GM23248 (cell line): Measurements from ENCODE around the gene AMFR. TPM values are rescaled to one million over a fixed set of nuclear protein-coding genes. Genes with fewer than 3 reads are reported as not detected.

Source experiments
- DNase-seq: peaks from one replicate; pipeline ENCODE4 v3.0.0-alpha.2; 2015
- H2AFZ ChIP-seq: fragments of 200-600 bp; sonication (generic); 2 replicates; pipeline ENCODE4 v1.6.1; 2016; ENCODE audit warnings: antibody characterized with exemption
- H3F3A ChIP-seq: fragments of 200-600 bp; sonication (generic); 2 replicates; pipeline ENCODE4 v1.6.1; 2016; ENCODE audit warnings: mild to moderate bottlenecking, antibody characterized with exemption, mixed run types; ENCODE audit not compliant: insufficient read depth
- H3K27ac ChIP-seq: fragments of 200-600 bp; sonication (generic); 2 replicates; pipeline ENCODE4 v1.5.1; 2016; ENCODE audit warnings: mild to moderate bottlenecking
- H3K27me3 ChIP-seq: fragments of 200-600 bp; sonication (generic); replicated peaks from 2 replicates; pipeline ENCODE4 v1.6.1; 2016; ENCODE audit warnings: mild to moderate bottlenecking; ENCODE audit not compliant: insufficient read depth
- H3K36me3 ChIP-seq: fragments of 200-600 bp; sonication (generic); 2 replicates; pipeline ENCODE4 v1.6.1; 2016; ENCODE audit warnings: low read depth, mild to moderate bottlenecking
- H3K4me1 ChIP-seq: fragments of 200-600 bp; sonication (generic); 2 replicates; pipeline ENCODE4 v1.6.1; 2016; ENCODE audit warnings: mild to moderate bottlenecking; ENCODE audit not compliant: insufficient read depth
- H3K4me2 ChIP-seq: fragments of 200-600 bp; sonication (generic); one replicate; pipeline ENCODE4 v1.6.1; 2016; ENCODE audit warnings: mild to moderate bottlenecking; ENCODE audit not compliant: unreplicated experiment
- H3K4me3 ChIP-seq: fragments of 200-600 bp; sonication (generic); 2 replicates; pipeline ENCODE4 v1.5.1; 2016; ENCODE audit warnings: mild to moderate bottlenecking
- H3K79me2 ChIP-seq: fragments of 200-600 bp; sonication (generic); 2 replicates; pipeline ENCODE4 v1.6.1; 2016; ENCODE audit warnings: mild to moderate bottlenecking; ENCODE audit not compliant: insufficient read depth
- H3K9ac ChIP-seq: fragments of 200-600 bp; sonication (generic); 2 replicates; pipeline ENCODE4 v1.6.1; 2016; ENCODE audit warnings: mild to moderate bottlenecking
- H3K9me2 ChIP-seq: fragments of 200-600 bp; sonication (generic); 2 replicates; pipeline ENCODE4 v1.6.1; 2016; ENCODE audit warnings: mixed run types, mild to moderate bottlenecking, moderate library complexity; ENCODE audit not compliant: insufficient read depth
- H3K9me3 ChIP-seq: fragments of 200-600 bp; sonication (generic); one replicate; pipeline ENCODE4 v1.6.1; 2017; ENCODE audit warnings: low read depth
- H4K20me1 ChIP-seq: fragments of 200-600 bp; sonication (generic); 2 replicates; pipeline ENCODE4 v1.6.0; 2016; ENCODE audit not compliant: insufficient read depth
- EZH2 ChIP-seq: fragments of 200-600 bp; sonication (generic); IDR thresholded peaks from 2 replicates; pipeline ENCODE4 v1.6.1; 2018; ENCODE audit warnings: antibody characterized with exemption, mild to moderate bottlenecking; ENCODE audit not compliant: insufficient read depth, poor library complexity, severe bottlenecking
- EZH2phosphoT487 ChIP-seq: fragments of 200-600 bp; sonication (generic); IDR thresholded peaks from 2 replicates; pipeline ENCODE4 v1.6.1; 2018; ENCODE audit warnings: antibody characterized with exemption, moderate library complexity, mild to moderate bottlenecking, low read depth; ENCODE audit not compliant: insufficient read depth
- WGBS, 2 experiments: methylation state at CpG; one replicate each; pipeline ENCODE4 v1.1.6; 2015 to 2017; ENCODE audit warnings: low lambda C conversion rate in 2 of 2, low coverage in 1 of 2; ENCODE audit errors: missing lambda C conversion rate in 2 of 2; 5-methylcytosine and 5-hydroxymethylcytosine counted together
- in situ Hi-C: fragments of 300-500 bp; cut with MboI; formaldehyde crosslinking; loops from 2 replicates; pipeline ENCODE4 v1.15.0; 2020
- polyA plus RNA-seq: library from polyadenylated mRNA; unstranded; fragments of >200 nt; fragmentation: Nextera tagmentation; extraction: Ambion mirVana; gene quantifications from 2 replicates; pipeline ENCODE4 v1.2.1, GENCODE V29; 2016
- total RNA-seq: library from RNA; depleted of rRNA; stranded (reverse); fragments of >200 nt; shearing (Covaris generic); gene quantifications from 2 replicates; pipeline ENCODE4 v1.2.3, GENCODE V29; 2014

Gene AMFR
- total and polyA plus RNA-seq, 2 experiments from 2014 or later = 26.6 to 205 TPM

- peaks cover 14% of the 10 kb centered on the region; the same call in 1 of the 2 replicates for H3F3A ChIP-seq
- in situ Hi-C loops = loop anchor here (25.0 kb wide), 1 partner anchor 867 kb away; the partner anchor contains the start of gene MMP2
- 95% methylated on average over 7 of the region's 7 CpGs for WGBS, 2 experiments
These were observed 71.3 kb downstream of the AMFR start for GRCh38 chr16:56354016-56354415.

GRCh38 chr16:56353054-56353921, 72.1 kb downstream of the AMFR start:
- Histone ChIP-seq H3K9me2 (no peaks in the 10 kb centered on the region), H4K20me1 (no peaks in the 10 kb centered on the region), H3K79me2 (no peaks in the 10 kb centered on the region), H3K4me3 (no peak overlapping the region), H3K9me3 (no peaks in the 10 kb centered on the region), H2AFZ (no peak overlapping the region), H3K27ac (no peak overlapping the region), H3K4me2 (no peak overlapping the region), H3K4me1 (peaks cover 9% of the 10 kb centered on the region; the same call in 1 of the 2 replicates), H3F3A (peaks cover 7% of the 10 kb centered on the region; the same call in 1 of the 2 replicates), H3K27me3 (no peaks in the 10 kb centered on the region), H3K36me3 (no peaks in the 10 kb centered on the region), H3K9ac (no peak overlapping the region)
- 78 to 85% methylated on average over 15 of the region's 15 CpGs for WGBS, 2 experiments
- in situ Hi-C loops = loop anchor here (25.0 kb wide), 1 partner anchor 866 kb away; the partner anchor contains the start of gene MMP2
- DNase-seq = no peak
- TF ChIP-seq EZH2phosphoT487 (no peak), EZH2 (no peak)

More at GRCh38 chr16:56354016-56354415, 71.3 kb downstream of the AMFR start:
- Histone ChIP-seq H3K4me2 (no peak overlapping the region), H3K9me2 (no peaks in the 10 kb centered on the region), H3K9ac (no peak overlapping the region), H3K9me3 (no peaks in the 10 kb centered on the region), H4K20me1 (no peaks in the 10 kb centered on the region), H3K4me3 (no peak overlapping the region), H3K36me3 (no peaks in the 10 kb centered on the region), H2AFZ (no peak overlapping the region), H3K27me3 (no peaks in the 10 kb centered on the region), H3K27ac (no peak overlapping the region), H3K79me2 (no peaks in the 10 kb centered on the region), H3K4me1 (peaks cover 9% of the 10 kb centered on the region; the same call in 1 of the 2 replicates)
- no peak for DNase-seq
- TF ChIP-seq EZH2phosphoT487 = no peak
- TF ChIP-seq EZH2 = no peak

GRCh38 chr16:56352351-56353053, 72.8 kb downstream of the AMFR start:
- Histone ChIP-seq H3K9ac (no peak overlapping the region), H3F3A (peaks cover 7% of the 10 kb centered on the region; the same call in 1 of the 2 replicates), H3K4me2 (no peak overlapping the region), H3K27me3 (no peaks in the 10 kb centered on the region), H3K4me1 (peaks cover 7% of the 10 kb centered on the region; the same call in 1 of the 2 replicates), H3K4me3 (no peak overlapping the region), H3K9me2 (no peaks in the 10 kb centered on the region), H3K79me2 (no peaks in the 10 kb centered on the region), H2AFZ (no peak overlapping the region), H3K9me3 (no peaks in the 10 kb centered on the region), H3K36me3 (no peaks in the 10 kb centered on the region), H4K20me1 (no peaks in the 10 kb centered on the region), H3K27ac (no peak overlapping the region)
- no peak for DNase-seq
- TF ChIP-seq EZH2 = no peak
- TF ChIP-seq EZH2phosphoT487 = no peak
- 66 to 67% methylated on average over 7 of the region's 7 CpGs for WGBS, 2 experiments
- in situ Hi-C loops = loop anchor here (25.0 kb wide), 1 partner anchor 865 kb away; the partner anchor contains the start of gene MMP2

GRCh38 chr16:56351481-56351880, 73.9 kb downstream of the AMFR start:
- 66 to 67% methylated on average over 6 of the region's 6 CpGs for WGBS, 2 experiments
- no peak for TF ChIP-seq EZH2
- TF ChIP-seq EZH2phosphoT487 = no peak
- H2AFZ ChIP-seq = no peak overlapping the region
- H3K27ac ChIP-seq = no peak overlapping the region
- no peak for DNase-seq
- no peaks in the 10 kb centered on the region for H3K9me2 ChIP-seq
- in situ Hi-C loops = loop anchor here (25.0 kb wide), 1 partner anchor 864 kb away; the partner anchor contains the start of gene MMP2
- H4K20me1 ChIP-seq = no peaks in the 10 kb centered on the region
- H3K9ac ChIP-seq = no peak overlapping the region
- H3K4me2 ChIP-seq = no peak overlapping the region
- H3K4me3 ChIP-seq = no peak overlapping the region
- 0 out of 2 replicates have a peak, but pooled peaks cover under 1% of the 10 kb centered on the region for H3F3A ChIP-seq
- no peaks in the 10 kb centered on the region for H3K36me3 ChIP-seq
- H3K79me2 ChIP-seq = no peaks in the 10 kb centered on the region
- peaks cover 4% of the 10 kb centered on the region; the same call in 1 of the 2 replicates for H3K4me1 ChIP-seq
- no peaks in the 10 kb centered on the region for H3K27me3 ChIP-seq
- no peaks in the 10 kb centered on the region for H3K9me3 ChIP-seq
